A673 (cell line): ENCODE data around the gene PNISR. TPM values are rescaled to one million over a fixed set of nuclear protein-coding genes. Genes with fewer than 3 reads are reported as not detected.

Experiments
- BruUV-seq: library from RNA; stranded (reverse); fragments of 400-500 nt; replicated peaks from 2 replicates; lab custom pipeline; 2021; lab: Mats Ljungman, UMichigan
- CTCF ChIA-PET: fragments of 300-600 bp; sonication (Branson Sonifier 250); formaldehyde crosslinking; loops from one replicate; lab custom pipeline; 2022; ENCODE audit warnings: antibody characterized with exemption; lab: Charles Lee
- POLR2A ChIA-PET: fragments of 300-600 bp; sonication (Branson Sonifier 250); formaldehyde crosslinking; loops from one replicate; lab custom pipeline; 2022; ENCODE audit warnings: antibody characterized with exemption; ENCODE audit not compliant: low non-redundant PET; lab: Charles Lee
- DNase-seq: peaks from one replicate; pipeline ENCODE4 v3.0.0-alpha.2; 2015; ENCODE audit warnings: low spot score
- H3K27ac ChIP-seq: fragments of 200-600 bp; sonication (generic); 2 replicates; pipeline ENCODE4 v1.5.1; 2016; ENCODE audit warnings: mixed run types, low read depth, mild to moderate bottlenecking, mixed read lengths, antibody characterized with exemption, low read length; ENCODE audit not compliant: poor library complexity, severe bottlenecking
- H3K27me3 ChIP-seq: fragments of 200-600 bp; sonication (generic); replicated peaks from 2 replicates; pipeline ENCODE4 v1.6.1; 2017; ENCODE audit warnings: mixed run types, low read depth, mild to moderate bottlenecking, mixed read lengths, antibody characterized with exemption, low read length; ENCODE audit not compliant: insufficient read depth, poor library complexity
- H3K36me3 ChIP-seq: fragments of 200-600 bp; sonication (generic); 2 replicates; pipeline ENCODE4 v1.6.1; 2016; ENCODE audit warnings: mixed run types, mild to moderate bottlenecking, mixed read lengths, antibody characterized with exemption, low read length; ENCODE audit not compliant: insufficient read depth, poor library complexity, severe bottlenecking
- H3K4me1 ChIP-seq: fragments of 200-600 bp; sonication (generic); 2 replicates; pipeline ENCODE4 v1.6.1; 2017; ENCODE audit warnings: mixed run types, mild to moderate bottlenecking, mixed read lengths, antibody characterized with exemption, low read length; ENCODE audit not compliant: insufficient read depth, poor library complexity, severe bottlenecking
- H3K4me3 ChIP-seq: fragments of 200-600 bp; sonication (generic); 2 replicates; pipeline ENCODE4 v1.5.1; 2016; ENCODE audit warnings: low read depth, mixed run types, mild to moderate bottlenecking, mixed read lengths, low read length; ENCODE audit not compliant: poor library complexity, severe bottlenecking
- H3K9me3 ChIP-seq: fragments of 200-600 bp; sonication (generic); 2 replicates; pipeline ENCODE4 v1.6.1; 2016; ENCODE audit warnings: mixed run types, low read depth, mild to moderate bottlenecking, mixed read lengths, antibody characterized with exemption, low read length; ENCODE audit not compliant: poor library complexity, severe bottlenecking
- CTCF ChIP-seq: fragments of 300-800, 200-600 bp; sonication (generic); conservative IDR thresholded peaks from 2 replicates; pipeline ENCODE4 v1.5.1; 2017; ENCODE audit warnings: low read depth, mild to moderate bottlenecking, antibody characterized with exemption, low read length, moderate library complexity, mixed read lengths
- EZH2 ChIP-seq: fragments of 200-600 bp; sonication (generic); IDR thresholded peaks from 2 replicates; pipeline ENCODE4 v1.6.1; 2017; ENCODE audit warnings: borderline replicate concordance, low read depth, mild to moderate bottlenecking, mixed read lengths, antibody characterized with exemption, low read length; ENCODE audit not compliant: poor library complexity, severe bottlenecking
- intact Hi-C: fragments of 100-400 bp; cut with micrococcal nuclease; formaldehyde crosslinking; loops from one replicate; pipeline ENCODE4 v1.10.0; 2022; ENCODE audit not compliant: unreplicated experiment
- total RNA-seq: library from RNA; stranded (reverse); gene quantifications from 2 replicates; pipeline ENCODE4 v1.2.3, GENCODE V29; 2021

Gene PNISR
- total RNA-seq, 1 experiment from 2014 or later: 147 TPM

- no peak overlapping the region for H3K4me3 ChIP-seq
- CTCF ChIA-PET: interaction anchor here (1.1 kb wide), 1 partner anchor 37 kb away, joined by 3 read pairs; no protein-coding TSS in a partner anchor
- POLR2A ChIA-PET: no interaction called here
- BruUV-seq: no TSS peak
- intact Hi-C loops: no loop called here
- H3K27me3 ChIP-seq: no peaks in the 10 kb centered on the region
- no peaks in the 10 kb centered on the region for H3K4me1 ChIP-seq
- TF ChIP-seq EZH2 (no peak), CTCF (no peak)
- DNase-seq: peak; percentile 51
- no peak overlapping the region for H3K27ac ChIP-seq
- no peaks in the 10 kb centered on the region for H3K36me3 ChIP-seq
- H3K9me3 ChIP-seq: no peaks in the 10 kb centered on the region
Observed at GRCh38 chr6:99366852-99367251, 58.3 kb downstream of the PNISR start.

- no peak overlapping the region for H3K4me3 ChIP-seq
- DNase-seq: no peak
- no TSS peak for BruUV-seq
- ChIA-PET CTCF (no interaction called here), POLR2A (no interaction called here)
- H3K4me1 ChIP-seq: no peaks in the 10 kb centered on the region
- no peaks in the 10 kb centered on the region for H3K36me3 ChIP-seq
- no peak overlapping the region for H3K27ac ChIP-seq
- no peaks in the 10 kb centered on the region for H3K27me3 ChIP-seq
- intact Hi-C loops: no loop called here
- no peaks in the 10 kb centered on the region for H3K9me3 ChIP-seq
- no peak for TF ChIP-seq EZH2
- TF ChIP-seq CTCF: no peak
Observed at GRCh38 chr6:99364026-99364425, 61.1 kb downstream of the PNISR start.

DNA sequence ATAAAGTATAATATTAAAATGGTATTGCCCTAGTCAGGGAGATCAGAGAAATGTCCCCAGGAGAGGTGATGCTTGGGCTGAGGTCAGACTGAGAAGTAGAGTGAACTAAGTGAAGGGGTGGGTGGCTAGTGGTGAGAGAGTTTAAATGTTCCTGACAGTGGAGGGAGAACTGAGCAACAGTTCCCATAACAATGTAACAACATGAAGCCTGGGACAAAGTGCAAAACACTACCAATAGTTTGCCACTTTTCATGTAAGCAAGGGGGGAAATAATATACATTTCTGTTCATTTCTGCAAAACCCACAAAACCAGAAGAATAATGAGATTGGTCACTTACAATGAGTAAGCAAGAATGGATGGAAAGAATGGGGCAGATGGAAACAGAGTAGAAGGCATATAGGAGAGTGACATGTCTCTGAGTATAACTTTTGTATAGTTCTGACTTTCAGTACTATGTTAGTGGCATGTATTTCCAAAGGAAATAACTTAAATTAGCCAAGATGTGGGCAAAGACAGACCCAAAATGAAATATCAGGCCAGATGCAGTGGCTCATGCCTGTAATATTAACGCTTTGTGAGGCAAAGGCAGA, 62.3 kb downstream of the PNISR start:
- no TSS peak for BruUV-seq
- CTCF ChIA-PET: no interaction called here
- intact Hi-C loops: no loop called here

More for the DNA sequence above, 62.3 kb downstream of the PNISR start:
- Histone ChIP-seq H3K27me3 (no peaks in the 10 kb centered on the region), H3K4me3 (no peak overlapping the region), H3K36me3 (no peaks in the 10 kb centered on the region), H3K4me1 (no peaks in the 10 kb centered on the region), H3K9me3 (no peaks in the 10 kb centered on the region), H3K27ac (no peak overlapping the region)
- POLR2A ChIA-PET: no interaction called here
- TF ChIP-seq EZH2 (no peak), CTCF (no peak)
- DNase-seq: no peak
